GM06990 (cell line): ENCODE results near the gene NADK2.
A peak's percentile ranks its signal among the peaks of the same experiment; 100 is the strongest.

Experiments
- DNase-seq: peaks from one replicate; pipeline ENCODE4 v3.0.0-alpha.2; 2011; ENCODE audit not compliant: insufficient read length; ENCODE audit errors: extremely low read depth
- H3K27me3 ChIP-seq: replicated peaks from 2 replicates; pipeline ENCODE4 v1.6.0; 2011; ENCODE audit warnings: low read length; ENCODE audit not compliant: control insufficient read depth, insufficient read depth
- H3K36me3 ChIP-seq: 2 replicates; pipeline ENCODE4 v1.5.1; 2011; ENCODE audit warnings: low read length; ENCODE audit not compliant: control insufficient read depth, insufficient read depth
- H3K4me3 ChIP-seq: replicated peaks from 2 replicates; pipeline ENCODE4 v1.5.1; 2011; ENCODE audit warnings: low read depth, mild to moderate bottlenecking, control low read depth, low read length
- TF ChIP-seq, protein P1 (sequence below): IDR thresholded peaks from 2 replicates; pipeline ENCODE4 v1.5.1; 2011; ENCODE audit warnings: low read length, control low read depth, mild to moderate bottlenecking, inconsistent platforms; ENCODE audit not compliant: insufficient read depth, poor library complexity, severe bottlenecking

NADK2 gene

DNA sequence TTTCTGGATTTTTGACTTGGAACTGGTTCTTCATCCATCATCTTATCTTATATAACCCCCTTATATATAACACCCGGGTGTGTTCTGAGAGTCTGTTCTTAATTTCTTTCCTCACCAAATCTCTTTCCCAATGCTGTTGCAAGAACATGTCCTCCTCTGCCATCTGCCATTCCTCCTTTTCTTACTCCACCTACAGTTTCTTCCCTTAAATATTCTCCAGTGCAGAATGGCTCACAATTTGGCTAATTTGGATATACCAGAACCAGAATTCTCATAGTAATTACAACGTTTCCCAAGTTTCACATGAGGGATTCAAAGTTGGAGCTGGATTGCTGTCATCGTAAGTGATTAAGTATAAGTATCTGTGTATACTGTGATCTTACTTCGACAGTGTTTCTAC lies 61.8 kb downstream of the NADK2 start:
- TF ChIP-seq, protein P1, sequence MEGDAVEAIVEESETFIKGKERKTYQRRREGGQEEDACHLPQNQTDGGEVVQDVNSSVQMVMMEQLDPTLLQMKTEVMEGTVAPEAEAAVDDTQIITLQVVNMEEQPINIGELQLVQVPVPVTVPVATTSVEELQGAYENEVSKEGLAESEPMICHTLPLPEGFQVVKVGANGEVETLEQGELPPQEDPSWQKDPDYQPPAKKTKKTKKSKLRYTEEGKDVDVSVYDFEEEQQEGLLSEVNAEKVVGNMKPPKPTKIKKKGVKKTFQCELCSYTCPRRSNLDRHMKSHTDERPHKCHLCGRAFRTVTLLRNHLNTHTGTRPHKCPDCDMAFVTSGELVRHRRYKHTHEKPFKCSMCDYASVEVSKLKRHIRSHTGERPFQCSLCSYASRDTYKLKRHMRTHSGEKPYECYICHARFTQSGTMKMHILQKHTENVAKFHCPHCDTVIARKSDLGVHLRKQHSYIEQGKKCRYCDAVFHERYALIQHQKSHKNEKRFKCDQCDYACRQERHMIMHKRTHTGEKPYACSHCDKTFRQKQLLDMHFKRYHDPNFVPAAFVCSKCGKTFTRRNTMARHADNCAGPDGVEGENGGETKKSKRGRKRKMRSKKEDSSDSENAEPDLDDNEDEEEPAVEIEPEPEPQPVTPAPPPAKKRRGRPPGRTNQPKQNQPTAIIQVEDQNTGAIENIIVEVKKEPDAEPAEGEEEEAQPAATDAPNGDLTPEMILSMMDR = no peak
- Histone ChIP-seq H3K27me3 (no peaks in the 10 kb centered on the region), H3K36me3 (peaks cover 4% of the 10 kb centered on the region; the same call in 1 of the 2 replicates), H3K4me3 (no peak overlapping the region)
- DNase-seq = no peak

DNA sequence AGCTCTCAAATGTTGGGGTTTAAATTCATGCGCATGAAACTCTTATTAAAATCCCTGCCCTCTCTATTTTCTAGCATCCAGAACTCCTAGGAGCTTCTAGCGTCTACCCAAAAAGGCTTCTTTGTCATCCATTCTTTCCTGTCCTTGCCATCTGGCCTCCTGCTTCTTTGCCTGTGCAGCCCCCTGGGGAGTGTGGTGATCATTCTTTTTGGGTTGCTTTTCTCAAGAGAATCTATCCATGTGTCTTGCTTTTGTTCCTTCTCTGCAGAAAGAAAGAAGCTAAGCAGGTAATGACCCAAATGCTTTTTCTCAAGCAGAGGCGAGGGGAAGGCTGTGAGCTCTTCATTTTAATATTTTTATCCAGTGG lies 63.2 kb downstream of the NADK2 start:
- Histone ChIP-seq H3K36me3 (peaks cover 4% of the 10 kb centered on the region; the same call in 1 of the 2 replicates), H3K27me3 (no peaks in the 10 kb centered on the region), H3K4me3 (no peak overlapping the region)
- DNase-seq = no peak
- TF ChIP-seq, protein P1 = no peak

DNA sequence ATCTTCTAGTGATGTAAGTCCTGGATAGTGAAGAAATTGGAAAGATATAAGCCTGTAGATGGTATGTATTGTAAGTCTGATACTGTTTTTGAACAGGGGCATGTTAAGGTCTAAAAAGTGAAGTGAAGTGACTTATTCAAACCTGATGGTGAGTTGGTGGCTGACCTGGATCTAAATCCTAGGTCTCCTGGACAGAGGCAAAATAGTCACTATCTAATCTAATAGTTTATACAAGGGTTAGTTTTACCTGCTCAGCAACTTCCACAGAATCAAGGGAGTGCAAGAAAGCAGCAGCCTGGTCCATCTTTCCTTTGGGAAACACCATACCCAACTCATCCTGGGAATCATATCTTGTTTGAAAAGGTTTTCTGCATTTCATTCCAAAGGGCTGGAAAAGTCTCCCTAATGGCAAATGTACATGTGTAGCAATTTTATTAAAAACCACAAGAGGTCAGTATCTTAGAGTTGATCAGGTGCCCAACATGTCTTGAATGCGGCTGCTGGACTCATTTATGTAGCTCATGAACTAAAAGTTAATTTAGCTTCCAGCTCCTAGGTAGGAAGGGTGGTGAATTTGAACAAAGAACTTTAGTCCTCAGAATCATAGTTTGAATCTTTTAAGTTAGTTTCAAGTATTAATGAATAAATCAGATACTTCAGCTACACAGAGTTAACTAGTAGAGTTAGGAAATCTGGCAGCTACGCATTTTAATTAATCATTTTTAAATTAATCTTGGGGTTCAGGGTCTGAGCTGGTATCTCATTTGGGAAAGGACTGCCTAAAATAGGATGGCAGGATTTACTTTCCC lies 63.8 kb downstream of the NADK2 start:
- TF ChIP-seq, protein P1 = peak; percentile 39
- Histone ChIP-seq H3K27me3 (no peaks in the 10 kb centered on the region), H3K36me3 (peaks cover 5% of the 10 kb centered on the region), H3K4me3 (no peak overlapping the region)
- no peak for DNase-seq

DNA sequence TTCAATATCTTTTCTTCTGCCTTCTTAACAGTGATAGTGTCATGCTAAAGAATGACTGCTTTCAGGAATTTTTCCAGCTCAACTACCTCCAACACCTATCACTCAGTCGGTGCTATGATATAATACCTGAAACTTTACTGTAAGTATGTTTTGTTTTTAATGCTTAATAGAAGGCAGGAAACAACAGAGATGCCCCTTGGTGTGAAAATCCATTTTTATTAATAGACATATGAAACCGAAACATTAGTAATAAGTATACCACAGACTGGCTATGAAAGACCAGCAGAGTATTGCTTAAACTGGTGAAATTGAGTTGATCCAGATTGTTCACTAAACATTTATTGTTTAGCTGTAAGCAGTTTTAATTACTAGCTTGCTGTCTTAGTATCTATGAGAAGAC lies 64.6 kb downstream of the NADK2 start:
- TF ChIP-seq, protein P1 = no peak
- H3K4me3 ChIP-seq = peak overlapping the region; percentile 4; the same call in 1 of the 2 replicates
- H3K27me3 ChIP-seq = no peaks in the 10 kb centered on the region
- peak; percentile 65 for DNase-seq
- H3K36me3 ChIP-seq = peaks cover 5% of the 10 kb centered on the region

DNA sequence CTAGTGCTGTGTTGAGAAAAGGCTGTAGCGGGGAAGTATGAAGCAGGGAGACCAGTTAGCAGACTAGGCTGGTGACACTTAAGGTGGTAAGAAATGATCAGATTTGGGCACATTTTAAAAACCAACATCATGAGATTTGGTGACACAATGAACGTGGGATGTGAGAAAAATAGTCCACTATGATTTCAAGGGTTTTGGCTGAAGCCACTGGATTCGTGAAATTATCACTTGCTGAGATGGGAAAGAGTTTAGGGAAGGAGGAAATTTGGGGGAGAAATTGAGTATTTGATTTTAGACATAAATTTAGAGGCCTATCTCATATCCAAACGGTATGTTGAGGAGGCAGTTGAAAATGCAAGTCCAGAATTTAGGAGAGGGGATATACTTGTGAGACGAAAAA lies 66.7 kb downstream of the NADK2 start:
- TF ChIP-seq, protein P1 = no peak
- no peak for DNase-seq
- no peaks in the 10 kb centered on the region for H3K27me3 ChIP-seq
- peaks cover 6% of the 10 kb centered on the region for H3K36me3 ChIP-seq
- H3K4me3 ChIP-seq = no peak overlapping the region
